Adrenal gland (tissue), 5 donors: ENCODE data around the gene ZNF335.

ENCODE experiments used
- POLR2A ChIP-seq, 2 donors: fragments of 450-650 bp; IDR thresholded peaks; one replicate each; pipeline ENCODE4 v1.6.1; 2017; ENCODE audit warnings: antibody characterized with exemption in 2 of 2, mild to moderate bottlenecking in 2 of 2, moderate library complexity in 1 of 2
- TF ChIP-seq, protein P1 (sequence below), 6 experiments: fragments of 450-650 bp in 4 of 6; fragments of 200-600 bp in 2 of 6; sonication (generic) in 1 of 6; IDR thresholded peaks; 1 replicate in 5 of 6; 2 replicates in 1 of 6; pipeline versions ENCODE4 v1.5.1 to v1.8.0; 2016 to 2021; ENCODE audit warnings: antibody characterized with exemption in 6 of 6, mild to moderate bottlenecking in 2 of 6, moderate library complexity in 1 of 6
- donor health status: DM: no; HTN: no; CAD: no.

- TF ChIP-seq, protein P1, sequence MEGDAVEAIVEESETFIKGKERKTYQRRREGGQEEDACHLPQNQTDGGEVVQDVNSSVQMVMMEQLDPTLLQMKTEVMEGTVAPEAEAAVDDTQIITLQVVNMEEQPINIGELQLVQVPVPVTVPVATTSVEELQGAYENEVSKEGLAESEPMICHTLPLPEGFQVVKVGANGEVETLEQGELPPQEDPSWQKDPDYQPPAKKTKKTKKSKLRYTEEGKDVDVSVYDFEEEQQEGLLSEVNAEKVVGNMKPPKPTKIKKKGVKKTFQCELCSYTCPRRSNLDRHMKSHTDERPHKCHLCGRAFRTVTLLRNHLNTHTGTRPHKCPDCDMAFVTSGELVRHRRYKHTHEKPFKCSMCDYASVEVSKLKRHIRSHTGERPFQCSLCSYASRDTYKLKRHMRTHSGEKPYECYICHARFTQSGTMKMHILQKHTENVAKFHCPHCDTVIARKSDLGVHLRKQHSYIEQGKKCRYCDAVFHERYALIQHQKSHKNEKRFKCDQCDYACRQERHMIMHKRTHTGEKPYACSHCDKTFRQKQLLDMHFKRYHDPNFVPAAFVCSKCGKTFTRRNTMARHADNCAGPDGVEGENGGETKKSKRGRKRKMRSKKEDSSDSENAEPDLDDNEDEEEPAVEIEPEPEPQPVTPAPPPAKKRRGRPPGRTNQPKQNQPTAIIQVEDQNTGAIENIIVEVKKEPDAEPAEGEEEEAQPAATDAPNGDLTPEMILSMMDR (IDR thresholded peaks at IDR 0.05) = no peak
- TF ChIP-seq POLR2A (IDR thresholded peaks at IDR 0.05) = no peak
Measured at GRCh38 chr20:45940469-45940868, 31.5 kb downstream of the ZNF335 start.
